ENCODE data around the gene ARSG. TPM values are rescaled to one million over a fixed set of nuclear protein-coding genes. Genes with fewer than 3 reads are reported as not detected.

Gene ARSG
- polyA plus RNA-seq, 1 of the 3 experiments (the other 2 are of a cell fraction), result 0.41 TPM

GRCh38 chr17:68298601-68299000 lies 7.3 kb downstream of the ARSG start (continued):
- no peak for TF ChIP-seq ZBTB33 (IDR thresholded peaks at IDR 0.05; ENCODE audit: borderline replicate concordance, low read depth)
- TF ChIP-seq SIN3A (IDR thresholded peaks at IDR 0.05; ENCODE audit: borderline replicate concordance, low read depth, low read length), result no peak
- TF ChIP-seq RAD21 (IDR thresholded peaks at IDR 0.05; ENCODE audit: low read length), result no peak
- TF ChIP-seq ELF1 (IDR thresholded peaks at IDR 0.05), result no peak
- TF ChIP-seq TAF1 (IDR thresholded peaks at IDR 0.05; ENCODE audit: borderline replicate concordance, low read depth, low read length), result no peak

- no peak for DNase-seq
- 74% methylated on average over 3 of the region's 3 CpGs for WGBS (ENCODE audit: low lambda C conversion rate)
- H3K4me3 ChIP-seq (ENCODE audit: low read depth in 2 of 2, low read length in 1 of 2), result no peak overlapping the region
- POLR2A ChIA-PET, result no interaction called here
- no peak overlapping the region for H3K27ac ChIP-seq (ENCODE audit: low read depth in 2 of 2, low read length in 1 of 2)
- H3K9me3 ChIP-seq, result no peaks in the 10 kb centered on the region
- no peaks in the 10 kb centered on the region; a peak in 1 of 4 replicates for H3K4me1 ChIP-seq (ENCODE audit: control insufficient read depth in 1 of 2, insufficient read depth in 2 of 2, low read depth in 1 of 2, low read length in 1 of 2)
- no peak overlapping the region for H2AFZ ChIP-seq (ENCODE audit: low read depth)
- H4K20me1 ChIP-seq (ENCODE audit: insufficient read depth), result no peaks in the 10 kb centered on the region
- no peaks in the 10 kb centered on the region for H3K36me3 ChIP-seq (replicated peaks in 1 of 2; ENCODE audit: control insufficient read depth in 1 of 2, insufficient read depth in 2 of 2, low read length in 1 of 2)
- no peaks in the 10 kb centered on the region for H3F3A ChIP-seq (replicated peaks; ENCODE audit: insufficient read depth)
- H3K9ac ChIP-seq, result no peak overlapping the region
- no peak for TF ChIP-seq JUND (IDR thresholded peaks at IDR 0.05)
- no peak for TF ChIP-seq NFIC (IDR thresholded peaks at IDR 0.05; ENCODE audit: borderline replicate concordance)
- TF ChIP-seq ELF1 (IDR thresholded peaks at IDR 0.05), result no peak
- no peak for TF ChIP-seq EZH2phosphoT487 (IDR thresholded peaks at IDR 0.05; ENCODE audit: borderline replicate concordance, low read depth)
- no peak for TF ChIP-seq MAX (IDR thresholded peaks at IDR 0.05; ENCODE audit: low read depth)
- TF ChIP-seq POLR2AphosphoS5 (IDR thresholded peaks at IDR 0.05; ENCODE audit: low read depth, low read length), result no peak
- TF ChIP-seq RAD21 (IDR thresholded peaks at IDR 0.05; ENCODE audit: low read length), result no peak
- TF ChIP-seq USF1 (IDR thresholded peaks at IDR 0.05; ENCODE audit: borderline replicate concordance, low read depth), result no peak
- TF ChIP-seq TAF1 (IDR thresholded peaks at IDR 0.05; ENCODE audit: borderline replicate concordance, low read depth, low read length), result no peak
- no peak for TF ChIP-seq CTCF (IDR thresholded peaks at IDR 0.05)
- no peak for TF ChIP-seq IRF3 (IDR thresholded peaks at IDR 0.05; ENCODE audit: low read depth, low read length)
- TF ChIP-seq USF2 (IDR thresholded peaks at IDR 0.05; ENCODE audit: borderline replicate concordance, low read depth, low read length), result no peak
- H3K79me2 ChIP-seq (ENCODE audit: insufficient read depth), result no peaks in the 10 kb centered on the region
- no peaks in the 10 kb centered on the region; the same call in 1 of the 2 replicates for H3K27me3 ChIP-seq (ENCODE audit: insufficient read depth)
- H3K9me2 ChIP-seq, result no peaks in the 10 kb centered on the region
- H3K4me2 ChIP-seq, result no peak overlapping the region
- CTCF ChIA-PET, result interaction anchor here (0.7 to 1.1 kb wide), 3 partner anchors 13 to 99 kb away, joined by 3 to 4 read pairs (median 3); no protein-coding TSS in a partner anchor
Measured at GRCh38 chr17:68299817-68300216, 8.5 kb downstream of the ARSG start.

Data from SK-N-SH (cell line).